HL-60 (cell line): ENCODE data around the gene SH3BGRL3.
A peak's percentile ranks its signal among the peaks of the same experiment; 100 is the strongest.
"Not testable (repeated sequence)": the region's sequence is repeated elsewhere in the genome, so short reads cannot be mapped to it uniquely, and the experiment has no call there.

ENCODE experiments used
- DNase-seq, 2 experiments: peaks; one replicate each; pipeline ENCODE4 v3.0.0-alpha.2; 2010 to 2020; ENCODE audit warnings: low read depth in 1 of 2, low spot score in 1 of 2
- H3K27ac ChIP-seq: fragments of 250-450 bp; sonication (Bioruptor Pico); replicated peaks from 2 replicates; pipeline ENCODE4 v1.5.1; 2020; ENCODE audit warnings: mild to moderate bottlenecking, moderate library complexity
- H3K27me3 ChIP-seq: fragments of 250-450 bp; sonication (Bioruptor Pico); 2 replicates; pipeline ENCODE4 v1.5.1; 2021; ENCODE audit warnings: mild to moderate bottlenecking, moderate library complexity; ENCODE audit not compliant: insufficient read depth, poor library complexity, severe bottlenecking
- H3K4me3 ChIP-seq: replicated peaks from 2 replicates; pipeline ENCODE4 v1.5.1; 2011; ENCODE audit warnings: mild to moderate bottlenecking, control low read depth, low read length; ENCODE audit not compliant: insufficient read depth
- GABPA ChIP-seq: IDR thresholded peaks from 2 replicates; pipeline ENCODE4 v1.6.1; 2012; ENCODE audit warnings: low read depth
- POLR2AphosphoS5 ChIP-seq: IDR thresholded peaks from 2 replicates; pipeline ENCODE4 v1.6.1; 2012; ENCODE audit warnings: low read depth
- SPI1 ChIP-seq: IDR thresholded peaks from 2 replicates; pipeline ENCODE4 v1.6.1; 2012; ENCODE audit warnings: low read depth, mild to moderate bottlenecking, borderline replicate concordance
- TF ChIP-seq, protein P1 (sequence below): IDR thresholded peaks from one replicate; pipeline ENCODE4 v1.5.1; 2011; ENCODE audit warnings: low read length, control low read depth, inconsistent platforms; ENCODE audit not compliant: insufficient read depth
- TF ChIP-seq, protein P2 (sequence below): IDR thresholded peaks from 2 replicates; pipeline ENCODE4 v1.6.1; 2012; ENCODE audit warnings: low read depth; ENCODE audit not compliant: insufficient replicate concordance

Gene SH3BGRL3

DNA sequence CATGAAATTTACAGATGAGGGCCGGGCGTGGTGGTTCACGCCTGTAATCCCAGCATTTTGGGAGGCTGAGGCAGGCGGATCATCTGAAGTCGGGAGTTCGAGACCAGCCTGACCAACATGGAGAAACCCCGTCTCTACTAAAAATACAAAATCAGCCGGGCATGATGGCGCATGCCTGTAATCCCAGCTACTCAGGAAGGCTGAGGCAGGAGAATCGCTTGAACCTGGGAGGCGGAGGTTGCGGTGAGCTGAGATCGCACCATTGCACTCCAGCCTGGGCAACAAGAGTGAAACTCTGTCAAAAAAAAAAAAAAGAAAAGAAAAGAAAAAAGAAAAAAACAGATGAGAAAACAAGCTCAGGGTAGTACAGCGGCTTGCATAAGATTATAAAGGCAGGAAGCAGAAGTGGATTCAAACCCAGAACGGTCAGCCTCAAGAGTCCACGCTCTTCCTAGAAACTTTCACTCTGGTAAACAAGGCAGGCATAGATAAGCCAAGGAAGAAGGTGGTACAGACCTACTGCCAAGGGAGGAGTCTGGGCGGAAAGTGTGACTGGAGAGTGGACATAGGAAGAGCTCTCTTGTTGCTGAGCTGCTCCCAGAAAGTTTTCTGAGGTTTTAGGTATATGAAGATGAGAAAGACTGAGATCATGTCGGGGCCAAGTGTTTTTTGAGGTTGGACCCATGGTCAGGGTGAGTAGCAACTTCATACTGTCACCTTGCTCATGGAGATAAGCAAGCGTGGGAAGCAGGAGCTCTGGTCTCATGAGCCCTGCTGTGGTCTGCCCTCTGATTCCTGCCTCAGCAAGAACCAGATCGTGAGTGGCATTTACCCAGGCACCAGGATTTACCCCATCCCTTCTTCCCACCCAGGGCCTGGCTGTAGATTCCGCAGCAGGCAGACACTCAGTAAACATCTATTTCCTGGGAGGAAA is 28.3 kb downstream of the SH3BGRL3 start:
- H3K27ac ChIP-seq, result peak overlapping the region; percentile 87
- TF ChIP-seq SPI1, result peak; percentile 74
- not testable (repeated sequence) for H3K27me3 ChIP-seq, H3K4me3 ChIP-seq, DNase-seq

DNA sequence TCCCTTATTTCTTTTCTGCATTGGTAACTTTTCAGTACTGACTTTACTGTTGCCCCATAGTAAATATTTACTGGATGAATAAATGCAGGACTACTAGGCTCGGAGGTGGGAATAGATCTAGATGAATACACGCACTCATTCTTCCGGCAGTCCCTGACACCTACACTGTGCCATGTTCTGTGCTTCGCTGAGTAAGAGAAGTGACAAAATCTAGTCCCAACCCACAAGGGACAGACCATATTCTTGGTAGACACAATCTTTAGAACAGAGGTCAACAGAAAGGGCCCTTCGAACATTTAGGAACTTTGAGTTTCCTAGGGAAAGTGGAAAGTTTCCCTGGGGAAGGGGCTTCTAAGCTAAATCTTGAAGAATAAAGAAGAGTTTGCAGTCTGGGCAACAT is 34.6 kb downstream of the SH3BGRL3 start:
- Histone ChIP-seq H3K27me3 (no peaks in the 10 kb centered on the region), H3K27ac (no peak overlapping the region; the same call in 1 of the 2 replicates), H3K4me3 (no peak overlapping the region)
- TF ChIP-seq, protein P1, sequence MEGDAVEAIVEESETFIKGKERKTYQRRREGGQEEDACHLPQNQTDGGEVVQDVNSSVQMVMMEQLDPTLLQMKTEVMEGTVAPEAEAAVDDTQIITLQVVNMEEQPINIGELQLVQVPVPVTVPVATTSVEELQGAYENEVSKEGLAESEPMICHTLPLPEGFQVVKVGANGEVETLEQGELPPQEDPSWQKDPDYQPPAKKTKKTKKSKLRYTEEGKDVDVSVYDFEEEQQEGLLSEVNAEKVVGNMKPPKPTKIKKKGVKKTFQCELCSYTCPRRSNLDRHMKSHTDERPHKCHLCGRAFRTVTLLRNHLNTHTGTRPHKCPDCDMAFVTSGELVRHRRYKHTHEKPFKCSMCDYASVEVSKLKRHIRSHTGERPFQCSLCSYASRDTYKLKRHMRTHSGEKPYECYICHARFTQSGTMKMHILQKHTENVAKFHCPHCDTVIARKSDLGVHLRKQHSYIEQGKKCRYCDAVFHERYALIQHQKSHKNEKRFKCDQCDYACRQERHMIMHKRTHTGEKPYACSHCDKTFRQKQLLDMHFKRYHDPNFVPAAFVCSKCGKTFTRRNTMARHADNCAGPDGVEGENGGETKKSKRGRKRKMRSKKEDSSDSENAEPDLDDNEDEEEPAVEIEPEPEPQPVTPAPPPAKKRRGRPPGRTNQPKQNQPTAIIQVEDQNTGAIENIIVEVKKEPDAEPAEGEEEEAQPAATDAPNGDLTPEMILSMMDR, result no peak
- no peak for TF ChIP-seq GABPA
- DNase-seq, result no peak

DNA sequence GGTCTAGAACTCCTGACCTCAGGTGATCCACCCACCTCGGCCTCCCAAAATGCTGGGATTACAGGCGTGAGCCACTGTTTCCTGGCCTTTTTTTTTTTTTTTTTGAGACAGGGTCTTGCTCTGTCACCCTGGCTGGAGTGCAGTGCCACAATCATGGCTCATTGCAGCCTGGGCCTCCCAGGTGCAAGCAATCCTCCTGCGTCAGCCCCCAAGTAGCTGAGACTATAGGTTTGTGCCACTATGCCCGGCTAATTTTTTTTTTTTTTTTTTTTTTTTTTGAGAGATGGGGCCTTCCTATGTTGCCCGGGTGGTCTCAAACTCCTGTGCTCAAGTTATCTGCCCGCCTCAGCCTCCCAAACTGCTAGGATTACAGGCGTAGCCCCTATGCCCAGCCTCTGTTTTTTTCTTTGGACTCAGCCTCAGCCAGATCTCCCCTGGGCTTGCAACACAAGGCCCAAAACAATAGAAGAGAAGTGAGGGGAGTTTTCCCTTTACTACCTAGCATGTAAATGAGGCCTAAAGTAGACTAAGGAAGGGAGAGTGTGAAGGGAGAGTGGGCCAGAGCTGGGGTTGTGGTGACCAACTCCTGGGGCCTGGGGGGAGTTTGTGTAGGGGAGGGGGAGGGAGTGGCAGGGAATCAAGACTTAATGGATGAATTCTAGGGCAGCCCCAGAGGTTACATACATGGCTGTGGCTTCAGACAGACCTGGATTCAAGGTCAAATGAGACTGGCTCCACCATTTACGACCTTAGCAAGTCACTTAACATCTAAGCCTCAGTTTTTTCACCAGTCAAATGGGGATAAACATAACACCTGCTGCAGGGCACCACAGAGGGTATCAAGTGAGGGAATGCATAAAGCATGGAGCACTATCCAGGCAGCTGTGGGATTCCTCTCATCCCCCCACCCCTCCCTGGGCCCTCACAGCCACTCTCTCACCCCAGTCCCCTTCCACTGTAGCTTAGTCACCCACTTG is 36.3 kb downstream of the SH3BGRL3 start:
- Histone ChIP-seq H3K4me3 (no peak overlapping the region), H3K27me3 (no peaks in the 10 kb centered on the region), H3K27ac (peak overlapping the region; percentile 40)
- no peak for DNase-seq
- TF ChIP-seq GABPA, result no peak
- no peak for TF ChIP-seq POLR2AphosphoS5
- TF ChIP-seq SPI1, result no peak
- TF ChIP-seq, protein P1, result no peak
- TF ChIP-seq, protein P2, sequence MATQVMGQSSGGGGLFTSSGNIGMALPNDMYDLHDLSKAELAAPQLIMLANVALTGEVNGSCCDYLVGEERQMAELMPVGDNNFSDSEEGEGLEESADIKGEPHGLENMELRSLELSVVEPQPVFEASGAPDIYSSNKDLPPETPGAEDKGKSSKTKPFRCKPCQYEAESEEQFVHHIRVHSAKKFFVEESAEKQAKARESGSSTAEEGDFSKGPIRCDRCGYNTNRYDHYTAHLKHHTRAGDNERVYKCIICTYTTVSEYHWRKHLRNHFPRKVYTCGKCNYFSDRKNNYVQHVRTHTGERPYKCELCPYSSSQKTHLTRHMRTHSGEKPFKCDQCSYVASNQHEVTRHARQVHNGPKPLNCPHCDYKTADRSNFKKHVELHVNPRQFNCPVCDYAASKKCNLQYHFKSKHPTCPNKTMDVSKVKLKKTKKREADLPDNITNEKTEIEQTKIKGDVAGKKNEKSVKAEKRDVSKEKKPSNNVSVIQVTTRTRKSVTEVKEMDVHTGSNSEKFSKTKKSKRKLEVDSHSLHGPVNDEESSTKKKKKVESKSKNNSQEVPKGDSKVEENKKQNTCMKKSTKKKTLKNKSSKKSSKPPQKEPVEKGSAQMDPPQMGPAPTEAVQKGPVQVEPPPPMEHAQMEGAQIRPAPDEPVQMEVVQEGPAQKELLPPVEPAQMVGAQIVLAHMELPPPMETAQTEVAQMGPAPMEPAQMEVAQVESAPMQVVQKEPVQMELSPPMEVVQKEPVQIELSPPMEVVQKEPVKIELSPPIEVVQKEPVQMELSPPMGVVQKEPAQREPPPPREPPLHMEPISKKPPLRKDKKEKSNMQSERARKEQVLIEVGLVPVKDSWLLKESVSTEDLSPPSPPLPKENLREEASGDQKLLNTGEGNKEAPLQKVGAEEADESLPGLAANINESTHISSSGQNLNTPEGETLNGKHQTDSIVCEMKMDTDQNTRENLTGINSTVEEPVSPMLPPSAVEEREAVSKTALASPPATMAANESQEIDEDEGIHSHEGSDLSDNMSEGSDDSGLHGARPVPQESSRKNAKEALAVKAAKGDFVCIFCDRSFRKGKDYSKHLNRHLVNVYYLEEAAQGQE, result no peak

DNA sequence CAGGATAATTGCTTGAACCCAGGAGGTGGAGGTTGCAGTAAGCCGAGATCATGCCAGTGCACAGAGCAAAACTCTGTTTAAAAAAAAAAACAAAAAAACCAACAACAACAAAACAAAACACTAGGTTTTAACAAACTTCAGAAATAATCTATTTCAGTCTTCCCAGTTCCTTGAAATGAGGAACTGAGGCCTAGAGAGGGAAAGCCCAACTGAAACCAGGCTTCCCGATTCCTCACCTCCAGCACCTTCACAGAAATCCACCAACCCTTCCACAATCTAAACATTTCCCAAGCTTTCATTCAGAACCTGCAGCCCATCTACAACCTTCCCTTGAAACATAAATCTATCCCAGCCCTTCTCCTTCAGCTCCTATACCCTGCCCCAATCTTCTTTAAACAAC is 37.3 kb downstream of the SH3BGRL3 start:
- Histone ChIP-seq H3K27ac (peak overlapping the region; percentile 42), H3K4me3 (no peak overlapping the region), H3K27me3 (no peaks in the 10 kb centered on the region)
- TF ChIP-seq SPI1 (peak; percentile 87), GABPA (no peak)
- no peak for DNase-seq

DNA sequence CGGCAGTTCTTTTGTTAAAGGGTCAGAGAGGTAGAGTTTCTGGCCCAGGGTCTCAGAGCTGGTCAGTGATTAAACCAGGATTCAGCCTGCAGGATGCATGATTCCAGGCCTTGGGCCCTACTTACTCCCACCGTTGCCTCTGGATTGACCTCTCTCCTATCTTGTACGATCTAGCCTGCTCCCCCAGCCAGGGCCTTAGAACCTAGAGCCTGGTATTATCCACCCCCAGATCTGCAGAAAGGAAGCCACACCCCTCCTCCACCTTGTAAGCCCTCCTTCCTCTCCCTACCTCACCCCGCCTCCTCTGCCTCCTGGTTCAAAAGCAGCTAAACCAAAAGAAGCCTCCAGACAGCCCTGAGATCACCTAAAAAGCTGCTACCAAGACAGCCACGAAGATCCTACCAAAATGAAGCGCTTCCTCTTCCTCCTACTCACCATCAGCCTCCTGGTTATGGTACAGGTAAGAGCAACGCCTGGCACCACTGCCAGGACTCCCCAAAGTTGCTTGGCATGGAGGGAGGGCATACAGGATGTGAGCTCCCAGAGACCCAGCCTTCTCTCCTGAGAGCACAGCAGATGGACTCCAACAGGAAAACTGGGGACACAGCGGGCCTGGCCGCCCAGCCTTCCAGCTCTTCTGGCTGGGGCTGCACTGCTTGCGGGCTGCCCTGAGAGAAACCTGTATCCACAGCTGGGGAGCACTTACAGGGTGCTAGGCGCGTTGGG is 37.9 kb downstream of the SH3BGRL3 start, which contains the start of gene CD52:
Gene CD52, plus strand, starts transcription at position 347 of the 726 bp plus-strand sequence. Its CDS starts 60 bp downstream, at position 407.
- DNase-seq, result peak; percentile 38 to 44
- Histone ChIP-seq H3K4me3 (no peak within 1 kb of the TSS), H3K27ac (peak within 1 kb of the TSS; percentile 42), H3K27me3 (no peaks in the 10 kb centered on the region)
- no peak for TF ChIP-seq SPI1
- TF ChIP-seq, protein P1, result no peak
- TF ChIP-seq POLR2AphosphoS5, result no peak
- TF ChIP-seq, protein P2, result no peak
- no peak for TF ChIP-seq GABPA
